ENCODE measurements around the gene GSX2.

The GSX2 gene

DNA sequence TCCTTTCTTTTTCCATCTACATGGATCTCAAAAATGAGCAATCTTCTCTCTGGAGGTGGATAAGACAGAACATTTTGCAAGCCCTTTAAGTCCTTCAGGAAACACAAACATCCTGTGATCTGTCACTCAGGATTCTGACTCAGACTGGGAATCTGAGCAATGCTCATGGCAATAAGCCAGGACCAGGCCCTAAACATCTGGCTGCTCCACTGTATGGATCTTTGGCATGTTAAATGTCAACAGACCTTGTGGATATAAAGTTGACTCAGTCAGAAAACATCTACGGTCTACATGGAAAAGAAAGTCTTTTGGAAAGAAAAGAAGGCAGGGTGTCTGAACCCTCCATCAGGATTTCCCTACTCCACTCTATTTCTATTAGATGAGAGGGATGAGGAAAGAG is 17.8 kb upstream of the GSX2 start:
- DNase-seq = peak; percentile 25

DNA sequence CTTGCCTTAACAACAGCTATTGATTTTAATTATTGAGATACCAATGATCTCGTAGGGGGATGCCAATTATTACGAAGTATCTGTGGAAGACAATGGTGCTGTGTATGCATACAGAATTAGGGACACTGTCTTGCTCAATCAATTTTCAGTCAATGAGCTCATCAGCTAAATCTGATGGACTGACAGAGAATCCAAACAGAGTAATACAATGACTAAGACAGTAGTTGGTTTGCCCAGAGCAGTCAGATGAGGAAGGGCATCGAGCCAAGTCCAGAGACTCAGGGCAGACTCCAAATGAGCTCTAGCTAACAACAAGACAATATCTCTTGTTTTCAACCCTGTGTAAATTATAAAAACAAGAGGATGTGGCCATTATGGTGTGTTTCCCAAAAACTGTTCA is 14.7 kb upstream of the GSX2 start:
- peak; percentile 67 for DNase-seq

DNA sequence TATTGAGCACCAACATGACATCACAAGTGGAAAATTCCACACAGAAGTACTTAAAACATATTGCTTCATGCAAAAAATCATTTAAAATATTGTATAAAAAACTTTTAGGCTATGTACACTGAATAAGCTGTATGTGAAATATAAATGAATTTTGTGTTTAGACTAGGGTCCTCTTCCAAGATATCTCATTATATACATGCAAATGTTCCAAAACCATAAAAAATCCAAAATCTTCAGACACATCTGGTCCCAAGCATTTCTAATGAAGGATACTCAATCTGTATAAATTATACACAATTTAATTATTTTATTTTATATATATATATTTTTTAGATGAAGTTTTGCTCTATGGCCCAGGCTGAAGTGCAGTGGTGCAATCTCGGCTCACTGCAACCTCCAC is 10.1 kb upstream of the GSX2 start:
- DNase-seq = no peak

DNA sequence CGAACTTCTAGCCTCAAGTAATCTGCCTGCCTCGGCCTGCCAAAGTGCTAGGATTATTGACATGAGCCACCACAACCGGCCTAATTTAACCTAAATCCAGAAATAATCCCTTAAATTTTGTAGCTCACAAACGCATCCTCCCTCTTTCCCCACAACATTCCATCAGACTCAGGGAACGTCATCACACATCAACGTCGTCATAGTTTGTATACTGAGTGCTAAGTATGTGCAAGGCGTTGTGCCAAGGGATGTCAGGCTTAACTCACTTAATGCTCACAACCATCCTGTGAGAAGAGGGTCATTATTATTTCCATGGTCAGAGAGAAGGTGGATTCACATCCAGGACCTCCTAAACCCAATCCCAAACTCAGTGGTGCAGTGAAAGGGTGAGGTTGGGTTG is 9.6 kb upstream of the GSX2 start:
- DNase-seq = no peak

DNA sequence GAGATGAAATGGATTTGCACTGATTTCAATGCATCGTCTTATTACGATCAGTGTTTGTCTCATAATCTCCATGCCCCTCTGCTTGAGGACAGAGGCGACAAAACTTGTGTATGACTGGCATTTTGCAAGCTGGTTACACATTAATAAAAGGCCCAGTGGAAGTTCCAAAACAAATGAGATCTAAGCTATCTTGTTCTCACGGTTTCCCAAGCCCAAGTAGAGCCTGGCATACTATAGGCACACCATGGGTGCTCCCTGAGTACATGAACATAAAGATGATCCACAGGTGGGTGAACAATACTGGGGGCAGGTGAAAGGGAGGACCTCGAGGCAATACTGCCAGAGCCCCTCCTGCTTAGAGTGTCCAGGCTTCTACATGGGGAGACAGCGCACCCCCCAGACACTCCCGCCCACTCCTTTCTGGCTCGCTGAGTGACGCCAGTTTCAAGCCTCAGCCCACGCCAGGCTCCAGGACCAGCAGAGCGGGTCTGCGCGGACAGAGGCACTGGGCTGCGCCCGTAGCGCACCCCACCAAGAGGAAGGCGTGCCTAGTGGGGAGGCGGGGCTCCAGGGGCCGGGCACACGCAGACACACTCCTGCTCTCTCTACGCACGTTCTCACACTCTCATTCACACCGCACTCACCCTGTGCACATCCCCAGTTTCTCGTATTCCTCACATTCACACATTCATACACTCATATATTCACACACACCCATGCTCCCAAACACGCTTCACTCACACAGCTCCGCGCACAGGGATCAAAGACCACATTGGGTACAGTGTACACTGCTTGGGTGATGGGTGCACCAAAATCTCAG is 8.9 kb upstream of the GSX2 start:
- DNase-seq = no peak

DNA sequence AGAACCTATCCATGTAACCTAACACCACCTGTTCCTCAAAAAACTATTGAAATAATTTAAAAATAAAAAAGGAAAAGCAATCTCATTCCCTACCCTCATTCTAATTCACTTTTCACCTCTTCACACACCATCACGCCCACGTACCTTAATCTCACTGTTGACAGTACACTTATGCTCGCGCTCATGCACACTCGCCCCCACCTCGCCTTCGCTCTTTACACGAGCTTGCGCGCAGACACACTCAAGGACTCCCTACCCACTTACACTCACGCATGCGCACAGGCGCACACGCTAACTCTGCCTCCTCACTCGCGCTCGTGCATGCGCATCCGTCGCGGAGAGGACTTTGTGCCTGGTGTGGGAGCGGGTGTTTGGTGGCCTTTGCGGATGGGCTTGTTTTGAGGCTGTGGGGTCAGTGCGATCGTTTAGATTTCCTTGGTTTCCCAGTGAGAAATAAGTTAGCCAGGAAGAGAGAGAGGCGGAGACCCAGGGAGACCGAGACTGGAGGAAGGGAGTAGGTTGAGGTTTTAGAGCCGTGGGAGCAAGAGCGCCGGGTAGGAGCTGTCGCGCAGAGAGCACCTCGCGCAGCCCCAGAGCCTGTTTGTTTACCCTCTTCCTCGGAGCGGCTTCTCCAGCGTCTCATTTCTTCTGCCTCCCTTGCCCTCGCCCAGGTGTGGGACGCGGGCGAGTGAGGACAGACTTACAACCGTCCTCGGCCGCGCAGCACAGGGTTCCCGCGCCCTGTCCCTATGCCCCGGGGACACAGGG is 8.1 kb upstream of the GSX2 start:
- DNase-seq = peak; percentile 47

DNA sequence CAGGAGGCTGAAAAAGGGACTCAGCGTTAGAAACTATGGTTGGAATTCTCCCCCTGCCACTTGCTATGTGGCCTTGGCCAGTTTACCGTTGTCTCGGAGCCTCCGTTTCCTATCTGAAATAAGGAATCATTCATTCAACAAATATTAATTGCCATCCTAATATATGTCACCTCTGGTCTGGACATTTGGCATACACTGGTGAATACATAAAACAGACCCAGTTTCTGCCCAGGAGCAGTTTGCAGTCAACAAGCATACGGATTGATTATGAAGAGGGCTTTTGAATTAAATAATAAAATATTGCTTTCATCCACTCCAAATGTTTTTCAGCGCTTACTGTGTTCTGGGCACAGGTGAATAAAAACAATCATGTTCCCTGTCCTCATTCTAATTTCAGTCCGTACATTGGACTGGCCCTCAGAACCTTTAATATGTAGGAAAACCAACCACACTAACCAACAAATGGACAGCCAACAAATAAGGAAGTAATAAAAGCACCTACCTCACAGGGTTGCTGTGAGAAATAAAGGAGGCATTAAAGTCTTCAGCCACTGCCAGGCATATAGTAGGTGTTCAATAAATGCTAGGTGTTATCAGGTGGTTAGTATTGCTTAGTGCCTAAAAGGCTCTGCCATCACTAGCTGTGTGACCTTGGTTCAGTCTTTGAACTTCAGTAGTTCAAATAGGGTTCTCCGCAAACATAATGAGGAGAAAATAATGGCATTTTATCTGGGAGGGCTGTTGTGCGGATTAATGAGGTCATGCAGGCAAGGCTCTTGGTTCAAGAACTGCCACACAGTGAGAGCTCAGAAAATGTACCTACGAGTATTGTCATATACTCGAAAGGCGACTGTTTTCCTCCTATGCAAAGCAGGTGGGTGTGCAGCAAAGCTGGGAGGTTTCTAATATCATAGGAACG is 7.3 kb upstream of the GSX2 start:
- DNase-seq = no peak

DNA sequence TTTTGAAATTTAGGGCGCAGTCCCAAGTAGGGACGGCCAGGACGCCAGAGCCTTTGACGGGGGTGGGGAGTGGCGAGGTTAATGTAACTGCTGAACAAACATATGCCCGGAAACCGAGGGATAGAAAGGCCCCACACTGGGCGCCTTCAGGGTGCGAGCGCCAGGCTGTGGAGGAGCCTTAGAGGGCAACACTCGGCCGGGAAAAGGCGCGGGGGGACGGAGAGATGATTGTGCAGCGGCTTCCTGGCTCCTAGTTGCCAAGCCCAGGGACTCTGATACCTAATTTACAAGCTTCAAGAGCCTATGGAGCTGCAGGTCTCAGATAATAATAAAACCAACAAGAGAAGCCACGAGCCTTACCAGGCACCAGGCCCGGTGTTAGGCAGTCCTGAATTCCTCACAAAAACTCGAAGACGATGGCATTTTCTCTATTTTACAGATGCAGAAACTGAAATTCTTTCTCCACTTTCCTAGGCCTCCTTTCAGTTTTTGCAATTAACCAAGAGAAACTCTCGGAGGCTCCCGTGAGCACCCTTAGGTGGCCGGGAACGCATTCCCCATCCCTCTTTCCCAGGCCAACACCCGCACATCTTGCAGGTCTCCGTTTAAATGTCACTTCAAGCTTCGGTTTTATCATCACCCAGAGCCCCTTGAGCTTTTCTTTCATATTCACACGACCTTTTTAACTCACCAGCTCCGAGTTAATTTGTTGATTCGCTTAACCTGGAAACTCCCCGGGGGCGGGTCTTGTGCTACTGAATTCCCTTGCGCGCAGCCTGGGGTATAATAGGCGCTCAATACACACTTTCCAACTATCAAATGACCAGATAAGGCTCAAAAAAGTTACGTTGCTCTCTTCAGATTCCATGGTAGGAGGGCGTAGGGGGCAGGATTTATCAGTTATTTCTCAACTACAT is 6.4 kb upstream of the GSX2 start:
- DNase-seq = no peak

DNA sequence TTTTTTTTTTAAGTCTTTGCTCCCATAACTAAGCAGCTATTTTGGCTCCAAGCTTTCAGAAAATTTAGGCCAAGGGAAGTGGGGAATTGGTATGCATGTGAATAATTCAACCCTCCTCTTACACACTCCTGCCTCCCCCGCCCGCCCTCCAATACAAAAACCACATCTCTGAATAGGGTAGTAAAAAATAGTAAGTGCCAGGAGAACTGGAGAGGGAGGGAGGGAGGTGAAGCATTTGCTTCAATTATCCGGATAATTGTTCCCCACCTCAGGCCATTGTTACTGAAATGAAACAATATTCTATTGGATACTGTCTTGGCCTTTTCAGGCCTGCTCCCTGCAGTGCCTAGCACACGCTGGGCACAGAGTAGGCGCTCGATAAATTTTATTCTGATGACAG is 5.5 kb upstream of the GSX2 start:
- no peak for DNase-seq

DNA sequence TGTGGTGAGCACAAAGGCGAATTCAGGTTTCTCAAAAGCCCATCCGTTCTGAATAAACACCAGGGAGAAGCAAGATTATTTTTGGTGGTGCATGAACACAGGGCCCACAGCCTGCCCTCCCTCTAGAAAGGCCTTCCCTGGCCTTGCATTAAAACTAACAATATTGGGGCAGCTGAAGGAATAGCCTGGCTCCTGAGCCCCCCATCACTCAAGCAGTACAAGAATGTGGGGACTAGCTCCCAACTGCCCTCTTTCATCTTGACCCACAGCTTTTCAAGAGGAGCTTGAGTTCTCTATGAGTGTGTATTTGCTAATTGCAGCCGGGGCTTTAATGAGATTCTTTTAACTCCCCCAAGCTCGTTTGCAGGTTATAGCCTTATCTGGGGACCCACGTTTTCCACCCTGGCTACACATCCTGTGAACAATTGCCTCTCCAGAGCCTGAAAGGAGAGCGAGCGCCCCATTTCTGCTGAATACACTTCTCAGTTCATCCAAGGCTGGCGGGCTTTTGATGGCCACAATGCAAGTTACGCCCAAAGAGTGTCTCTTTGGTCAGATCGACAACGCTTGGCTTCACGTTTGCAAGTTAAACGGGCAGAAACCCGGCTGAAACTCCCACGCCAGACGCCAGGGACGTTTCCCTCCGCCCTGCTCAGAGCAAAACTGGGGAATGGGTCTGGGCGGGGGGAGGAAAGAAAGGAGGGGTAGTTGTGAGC is 4.7 kb upstream of the GSX2 start:
- no peak for DNase-seq

DNA sequence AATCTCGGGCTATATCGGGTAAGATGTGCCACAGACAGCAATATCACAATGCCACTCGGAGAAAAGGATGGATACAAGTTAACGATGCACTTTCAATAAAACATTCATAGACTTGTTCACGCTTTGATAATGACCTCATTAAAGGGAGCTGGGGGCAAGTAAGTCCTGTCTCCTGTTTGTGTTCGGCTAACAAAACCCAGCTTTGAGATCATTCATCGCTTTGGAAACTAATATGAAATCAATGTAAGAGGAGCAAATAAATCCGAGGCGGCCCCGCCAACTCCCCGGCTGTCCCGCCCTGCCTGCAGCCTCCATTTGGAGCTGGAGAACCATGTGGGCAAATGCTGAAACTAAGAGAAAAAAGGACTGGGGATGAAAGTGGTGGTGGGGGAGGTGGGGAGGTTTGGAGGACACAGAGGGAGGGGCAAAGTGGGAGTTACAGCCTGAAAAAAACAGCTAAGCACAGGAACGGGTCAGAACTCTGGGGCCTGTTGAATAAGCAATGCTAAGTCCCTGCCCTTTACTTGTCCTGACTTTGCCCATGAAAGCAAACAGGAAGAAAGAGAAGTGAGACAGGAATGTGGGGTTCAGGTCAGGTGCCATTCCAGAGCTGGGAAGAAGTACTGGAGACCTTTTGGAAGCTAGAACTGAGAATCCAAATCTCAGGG is 3.5 kb upstream of the GSX2 start:
- no peak for DNase-seq

DNA sequence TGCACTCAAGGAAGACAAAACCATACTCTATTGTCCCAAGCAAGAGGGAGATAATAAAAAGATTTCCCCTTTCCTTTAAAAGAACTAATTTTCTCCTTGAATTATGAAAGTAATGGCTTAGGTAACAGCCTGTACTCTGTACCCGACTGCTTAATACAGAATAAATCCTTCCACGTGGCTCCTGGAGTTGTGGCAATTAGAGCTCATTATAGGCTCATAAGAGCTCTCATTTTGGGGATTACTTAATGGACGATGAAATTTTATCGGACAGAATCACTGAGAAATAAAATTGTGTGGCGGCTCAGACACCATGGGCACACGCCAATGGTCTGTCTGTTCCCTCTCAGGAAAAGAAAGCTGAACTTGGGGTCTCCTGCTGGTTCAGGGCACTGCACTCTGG is 2.8 kb upstream of the GSX2 start:
- no peak for DNase-seq

DNA sequence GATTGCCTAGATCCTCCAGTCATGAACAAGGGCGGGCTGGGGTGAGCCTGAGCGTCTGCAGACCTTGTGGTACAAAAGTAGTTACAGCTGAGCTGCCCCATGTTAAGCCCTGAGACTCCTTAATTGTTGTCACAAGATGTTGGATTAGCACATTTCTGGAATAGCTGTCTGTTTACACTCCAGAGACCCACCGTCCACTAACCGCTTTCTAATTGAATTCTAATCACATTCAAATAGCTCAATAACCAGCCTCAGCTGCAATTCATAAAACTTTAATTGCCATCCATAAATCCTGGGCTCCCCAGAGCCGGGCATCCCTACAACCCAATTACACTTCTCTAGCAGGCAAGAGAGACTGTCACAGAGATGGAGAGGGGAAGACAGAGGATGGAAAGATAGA is 1.6 kb upstream of the GSX2 start:
- no peak for DNase-seq

DNA sequence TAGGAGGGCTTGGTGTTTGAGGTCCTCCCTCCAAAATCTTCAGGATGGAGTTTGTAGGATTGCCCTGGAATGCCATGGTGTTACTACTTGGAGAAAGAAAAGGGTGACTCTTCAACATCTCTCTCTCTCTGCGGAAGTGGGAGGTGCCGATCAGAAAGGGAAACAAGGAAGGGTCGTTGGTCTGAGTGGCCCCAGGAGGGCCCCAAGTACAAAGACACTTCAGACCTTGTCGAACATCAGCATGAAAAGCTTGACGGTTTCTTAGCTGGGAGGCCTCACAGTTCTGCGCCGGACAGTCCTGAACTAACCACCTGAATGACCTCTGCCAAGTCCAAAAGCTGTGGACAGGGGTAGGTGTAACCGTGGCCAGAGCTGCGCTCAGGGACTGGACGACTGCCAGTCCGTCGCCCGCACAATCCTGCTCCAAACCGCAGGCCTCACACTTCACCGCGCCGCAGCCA is 646 bp upstream of the GSX2 start:
- no peak for DNase-seq

DNA sequence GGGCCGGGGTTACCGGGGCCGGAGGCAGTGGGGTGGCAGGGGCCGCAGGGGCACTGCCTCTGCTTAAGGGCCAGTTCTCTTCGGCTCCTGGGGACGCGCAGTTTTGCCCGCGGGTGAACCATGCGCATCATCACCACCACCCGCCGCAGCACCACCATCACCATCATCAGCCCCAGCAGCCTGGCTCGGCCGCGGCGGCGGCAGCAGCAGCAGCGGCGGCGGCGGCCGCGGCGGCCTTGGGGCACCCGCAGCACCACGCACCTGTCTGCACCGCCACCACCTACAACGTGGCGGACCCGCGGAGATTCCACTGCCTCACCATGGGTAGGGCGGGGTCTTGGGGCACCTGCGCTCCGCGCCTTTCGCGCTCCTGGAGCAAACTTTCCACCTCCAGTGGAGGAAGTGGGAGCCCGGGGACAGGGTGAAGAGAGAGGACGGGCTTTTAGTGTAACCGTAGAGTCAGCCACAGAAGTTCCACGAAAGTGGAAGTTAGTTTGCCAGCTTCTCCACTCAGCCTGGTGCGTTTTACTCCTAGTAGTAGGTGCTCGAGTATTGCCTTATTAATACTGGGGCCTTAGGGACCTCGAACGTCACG is 729 bp downstream of the GSX2 start:
- no peak for DNase-seq

DNA sequence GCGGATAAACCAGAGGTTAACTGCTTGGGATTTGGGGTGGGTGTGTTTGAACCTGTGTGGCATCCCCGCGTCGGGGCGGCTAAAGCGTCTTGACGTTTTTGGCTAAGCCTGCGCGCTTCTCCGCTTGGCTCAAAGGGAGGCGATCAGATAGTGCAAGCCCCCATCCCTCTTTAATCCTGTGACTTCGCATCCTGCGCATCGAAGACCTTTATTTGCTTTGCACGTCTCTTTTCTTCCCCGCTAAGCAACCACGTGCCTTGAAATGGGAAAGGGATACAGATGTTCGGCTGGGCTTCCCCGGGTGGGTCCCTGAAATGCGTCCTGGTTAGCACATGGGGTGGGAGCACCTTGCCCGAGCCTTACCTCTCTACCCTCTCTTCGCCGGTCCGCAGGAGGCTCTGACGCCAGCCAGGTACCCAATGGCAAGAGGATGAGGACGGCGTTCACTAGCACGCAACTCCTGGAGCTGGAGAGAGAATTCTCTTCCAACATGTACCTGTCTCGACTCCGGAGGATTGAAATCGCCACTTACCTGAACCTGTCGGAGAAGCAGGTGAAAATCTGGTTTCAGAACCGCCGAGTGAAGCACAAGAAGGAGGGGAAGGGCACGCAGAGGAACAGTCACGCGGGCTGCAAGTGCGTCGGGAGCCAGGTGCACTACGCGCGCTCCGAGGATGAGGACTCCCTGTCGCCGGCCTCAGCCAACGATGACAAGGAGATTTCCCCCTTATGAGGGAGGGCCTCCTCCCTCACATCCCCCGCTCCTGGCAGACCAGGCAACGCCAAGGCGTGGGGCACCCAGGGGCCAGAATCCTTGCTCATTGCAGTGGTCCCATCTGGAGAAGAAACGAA is 1.5 kb downstream of the GSX2 start:
- no peak for DNase-seq

DNA sequence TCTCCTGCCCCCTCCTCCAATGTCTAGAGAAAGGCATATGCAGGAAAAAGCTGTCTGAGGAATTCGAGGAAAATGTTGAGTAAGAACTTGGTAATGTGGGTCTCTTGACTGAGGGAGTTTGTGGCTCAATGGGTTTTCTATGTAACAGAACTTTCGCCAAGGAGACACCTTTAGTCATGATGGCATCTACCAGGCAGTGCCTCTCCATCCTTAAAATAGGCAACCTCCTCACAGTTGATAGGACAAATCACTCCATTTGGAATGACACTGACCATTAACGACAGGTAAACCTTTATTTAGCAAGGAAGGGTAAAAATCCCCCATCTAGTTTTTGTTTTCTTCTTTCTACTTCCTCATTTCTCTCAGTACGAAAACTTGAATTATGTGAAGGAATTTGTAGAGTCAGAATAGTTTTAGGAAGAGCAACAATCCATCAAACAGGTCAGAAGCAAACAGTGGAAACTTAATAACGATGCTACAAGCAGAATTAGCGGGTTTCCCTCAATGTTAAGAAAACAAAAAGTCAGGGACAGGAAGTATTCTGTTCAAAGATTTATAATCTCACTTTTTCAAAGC is 2.7 kb downstream of the GSX2 start:
- no peak for DNase-seq

DNA sequence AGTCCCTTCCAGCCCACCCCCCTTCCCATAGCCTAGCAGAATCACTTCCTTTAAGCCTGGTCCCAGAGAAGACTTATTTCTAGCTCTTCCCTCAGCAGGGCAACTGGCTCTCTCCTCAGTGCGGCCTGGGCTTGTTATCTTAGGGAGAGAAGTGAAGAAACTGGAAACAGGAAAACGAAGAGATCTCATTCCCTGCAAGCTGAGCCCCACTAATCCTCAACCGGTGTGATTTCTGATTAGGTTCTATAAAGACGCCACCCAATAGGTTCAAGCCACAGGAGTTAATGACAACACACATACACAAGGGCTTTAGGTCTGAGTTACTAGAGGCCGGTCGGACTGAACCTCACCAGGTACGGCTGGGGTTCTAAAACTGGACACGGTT is 3.2 kb downstream of the GSX2 start:
- DNase-seq = no peak

DNA sequence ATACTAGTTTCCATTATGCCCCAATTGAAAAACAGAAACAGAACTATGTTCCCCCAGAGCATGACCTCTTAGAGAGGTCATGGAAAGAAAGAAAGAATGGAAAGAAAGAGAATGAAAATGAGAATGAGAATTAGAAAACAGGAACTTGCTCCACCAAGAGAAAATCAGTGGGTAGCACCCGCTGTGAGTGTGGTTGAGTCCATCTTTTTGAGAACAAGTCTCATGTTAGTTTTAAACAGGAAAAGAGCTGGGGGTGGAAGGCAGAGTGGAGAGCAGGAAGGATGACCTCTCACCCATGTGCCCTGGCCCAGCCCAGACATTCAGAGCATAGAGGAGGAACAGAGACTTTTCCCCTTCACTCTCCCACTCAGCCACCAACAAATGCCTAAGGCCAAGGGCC is 4.9 kb downstream of the GSX2 start:
- no peak for DNase-seq
